Fibroblast of skin of abdomen (primary cell): ENCODE measurements around the gene ZNF654.
"Not testable (repeated sequence)": the region's sequence is repeated elsewhere in the genome, so short reads cannot be mapped to it uniquely, and the experiment has no call there.

Source experiments
- DNase-seq: peaks from one replicate; pipeline ENCODE4 v3.0.0-alpha.2; 2013

The ZNF654 gene

GRCh38 chr3:88142094-88142624 lies 83.1 kb downstream of the ZNF654 start:
- peak; percentile 35 for DNase-seq

- no peak for DNase-seq
Measured at GRCh38 chr3:88147261-88147660, 88.2 kb downstream of the ZNF654 start.

GRCh38 chr3:88148651-88149050 lies 89.6 kb downstream of the ZNF654 start:
- DNase-seq: no peak

GRCh38 chr3:88149101-88149508 lies 90.0 kb downstream of the ZNF654 start:
- peak; percentile 21 for DNase-seq

- DNase-seq: peak; percentile 93
Measured at GRCh38 chr3:88149509-88150362, 90.7 kb downstream of the ZNF654 start, which contains the start of gene C3orf38. Gene C3orf38 (plus strand): TSS chr3:88149959. CDS start chr3:88150053, 94 bp downstream.

- no peak for DNase-seq
Measured at GRCh38 chr3:88150371-88150770, 91.3 kb downstream of the ZNF654 start.

GRCh38 chr3:88150806-88151205 lies 91.8 kb downstream of the ZNF654 start:
- no peak for DNase-seq

- no peak for DNase-seq
Measured at GRCh38 chr3:88151358-88151757, 92.3 kb downstream of the ZNF654 start.

- DNase-seq: no peak
Measured at GRCh38 chr3:88152841-88153240, 93.8 kb downstream of the ZNF654 start.

- DNase-seq: no peak
Measured at GRCh38 chr3:88166419-88166971, 107.4 kb downstream of the ZNF654 start.

GRCh38 chr3:88167173-88167572 lies 108.1 kb downstream of the ZNF654 start:
- no peak for DNase-seq

- no peak for DNase-seq
Measured at GRCh38 chr3:88167704-88168103, 108.6 kb downstream of the ZNF654 start.

GRCh38 chr3:88168171-88168570 lies 109.1 kb downstream of the ZNF654 start:
- DNase-seq: no peak

- peak; percentile 48 for DNase-seq
Measured at GRCh38 chr3:88180398-88180999, 121.4 kb downstream of the ZNF654 start.

- DNase-seq: not testable (repeated sequence)
Measured at GRCh38 chr3:88182165-88182918, 123.3 kb downstream of the ZNF654 start.

GRCh38 chr3:88188436-88188835 lies 129.4 kb downstream of the ZNF654 start:
- DNase-seq: peak; percentile 10

- DNase-seq: no peak
Measured at GRCh38 chr3:88189361-88189810, 130.3 kb downstream of the ZNF654 start.

- DNase-seq: no peak
Measured at GRCh38 chr3:88191872-88192409, 132.9 kb downstream of the ZNF654 start.

GRCh38 chr3:88192631-88193030 lies 133.6 kb downstream of the ZNF654 start:
- DNase-seq: no peak
